SK-N-MC (cell line): ENCODE results near the gene RIC8A.
"Not testable (repeated sequence)": the region's sequence is repeated elsewhere in the genome, so short reads cannot be mapped to it uniquely, and the experiment has no call there.

Experiments
- EZH2 ChIP-seq: fragments of 200-600 bp; sonication (generic); IDR thresholded peaks from one replicate; pipeline ENCODE4 v1.6.1; 2017; ENCODE audit warnings: antibody characterized with exemption
- POLR2AphosphoS5 ChIP-seq: IDR thresholded peaks from 2 replicates; pipeline ENCODE4 v1.6.1; 2012; ENCODE audit warnings: mild to moderate bottlenecking, low read depth, low read length, borderline replicate concordance

GRCh38 chr11:189200-189783, 18.2 kb upstream of the RIC8A start:
- TF ChIP-seq EZH2, POLR2AphosphoS5: not testable (repeated sequence)
